NCI-H1105 (cell line): ENCODE measurements around the gene ANKRD50.

Source experiments
- DNase-seq: peaks from one replicate; lab custom pipeline; 2025; lab: John Stamatoyannopoulos, UW

Gene ANKRD50

GRCh38 chr4:124708517-124709300 lies 3.8 kb downstream of the ANKRD50 start:
- DNase-seq: no peak

GRCh38 chr4:124705393-124705792 lies 7.1 kb downstream of the ANKRD50 start:
- DNase-seq: no peak

GRCh38 chr4:124703154-124703553 lies 9.4 kb downstream of the ANKRD50 start:
- no peak for DNase-seq

GRCh38 chr4:124697441-124697840 lies 15.1 kb downstream of the ANKRD50 start:
- DNase-seq: no peak

- DNase-seq: no peak
These were observed 16.4 kb downstream of the ANKRD50 start for GRCh38 chr4:124696182-124696581.

DNA sequence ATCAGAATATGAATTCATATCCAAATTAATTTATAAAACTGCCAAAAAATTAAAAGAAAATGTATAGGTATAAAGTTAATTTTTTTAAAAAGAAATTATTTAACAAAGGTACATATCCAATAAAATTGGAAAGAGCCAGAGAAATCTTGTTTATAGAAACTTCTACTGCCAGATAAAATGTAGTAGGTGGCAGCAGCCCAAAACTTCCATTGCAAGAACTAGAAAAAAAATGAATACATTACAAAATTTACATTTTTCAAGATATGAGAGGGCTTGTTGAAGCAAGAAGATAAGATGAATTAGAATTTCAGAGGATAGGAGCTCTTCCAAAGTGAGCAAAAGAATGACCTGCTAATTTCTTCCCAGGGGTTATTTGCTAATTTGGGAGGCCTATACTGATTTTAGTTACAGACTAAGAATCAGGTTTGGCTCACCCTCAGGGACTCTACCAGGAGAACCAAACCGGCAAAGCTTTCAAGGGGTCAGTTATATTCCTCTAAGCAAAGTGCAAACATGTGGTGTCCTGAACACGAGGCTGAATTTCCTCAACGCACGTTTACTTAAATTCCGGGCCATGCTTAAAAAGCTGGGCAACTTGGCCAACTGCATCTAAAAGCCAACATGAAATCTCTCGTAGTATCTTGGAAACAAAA lies 17.5 kb downstream of the ANKRD50 start:
- no peak for DNase-seq

- no peak for DNase-seq
These were observed 18.2 kb downstream of the ANKRD50 start for GRCh38 chr4:124694306-124694705.

DNA sequence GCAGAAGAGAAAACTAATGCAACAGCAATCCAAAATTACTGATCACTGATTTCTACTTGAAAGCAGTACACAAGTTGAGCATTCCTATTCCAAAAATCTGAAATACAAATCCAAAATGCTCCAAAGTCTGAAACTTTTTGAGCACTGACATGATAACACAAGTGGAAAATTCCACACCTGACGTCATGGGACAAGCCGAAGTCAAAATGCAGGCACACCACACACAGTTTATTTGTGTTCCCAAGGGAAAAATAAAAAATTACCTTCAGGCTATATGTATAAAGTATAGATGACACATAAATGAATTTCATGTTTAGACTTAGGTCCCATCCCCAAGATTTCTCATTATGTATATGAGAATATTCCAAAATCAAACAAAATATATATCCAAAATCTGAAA lies 20.7 kb downstream of the ANKRD50 start:
- DNase-seq: no peak

DNA sequence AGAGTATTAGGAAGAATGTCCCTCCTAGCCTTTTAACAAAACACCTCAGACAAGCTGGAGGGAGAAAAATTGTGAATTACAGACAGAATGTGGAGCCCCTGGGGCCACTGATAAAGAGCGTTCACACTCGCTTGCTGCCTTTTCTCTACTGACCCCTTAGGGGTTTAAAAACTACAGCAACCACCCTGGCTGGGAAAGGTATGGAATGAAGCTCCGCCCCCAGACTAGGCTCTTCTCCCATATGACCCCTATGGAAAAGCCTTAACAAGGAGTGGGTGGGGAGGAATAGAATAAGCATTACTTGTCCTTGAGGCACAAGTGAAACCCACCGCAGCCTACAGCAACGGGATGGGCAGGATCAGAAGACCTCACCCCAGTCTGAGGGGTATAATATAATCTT lies 26.3 kb downstream of the ANKRD50 start:
- no peak for DNase-seq

DNA sequence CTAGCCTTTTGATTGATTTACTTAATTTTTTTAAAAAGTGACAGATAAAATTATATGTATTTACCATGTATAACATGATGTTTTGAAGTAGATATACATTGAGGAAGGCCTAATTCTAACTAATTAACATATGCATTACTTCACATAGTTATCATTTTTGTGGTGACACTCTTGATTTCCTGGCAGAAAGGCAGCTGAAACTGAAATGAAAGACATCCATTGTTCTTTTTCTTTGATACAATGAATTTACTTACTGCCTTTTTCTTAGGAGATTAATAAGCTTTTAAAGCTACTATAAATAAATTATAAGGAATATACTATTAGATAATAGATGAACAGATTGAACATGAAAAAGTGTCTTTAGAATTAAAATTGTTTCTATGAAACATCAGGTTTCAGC lies 26.7 kb downstream of the ANKRD50 start:
- DNase-seq: no peak

GRCh38 chr4:124684301-124684700 lies 28.2 kb downstream of the ANKRD50 start:
- DNase-seq: no peak

GRCh38 chr4:124682384-124682783 lies 30.1 kb downstream of the ANKRD50 start:
- DNase-seq: no peak

GRCh38 chr4:124666496-124666895 lies 46.0 kb downstream of the ANKRD50 start:
- DNase-seq: no peak

- DNase-seq: no peak
These were observed 53.7 kb downstream of the ANKRD50 start for GRCh38 chr4:124658795-124659194.

DNA sequence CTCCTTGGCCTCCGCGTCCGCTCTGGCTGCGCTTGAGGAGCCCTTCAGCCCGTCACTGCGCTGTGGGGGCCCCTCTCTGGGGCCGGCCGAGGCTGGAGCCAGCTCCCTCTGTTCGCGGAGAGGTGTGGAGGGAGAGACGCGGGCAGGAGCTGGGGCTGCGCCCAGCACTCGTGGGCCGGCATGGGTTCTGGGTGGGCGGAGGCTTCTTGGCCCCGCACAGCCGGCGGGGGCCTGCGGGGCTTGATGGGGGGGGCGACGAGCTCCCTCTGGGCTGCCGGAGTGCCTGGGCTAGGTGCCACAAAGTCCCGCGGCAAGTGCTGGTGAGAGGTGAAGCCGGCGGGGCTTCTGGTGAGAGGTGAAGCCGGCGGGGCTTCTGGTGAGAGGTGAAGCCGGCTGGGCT lies 61.9 kb downstream of the ANKRD50 start:
- no peak for DNase-seq

GRCh38 chr4:124647599-124647998 lies 64.9 kb downstream of the ANKRD50 start:
- no peak for DNase-seq

DNA sequence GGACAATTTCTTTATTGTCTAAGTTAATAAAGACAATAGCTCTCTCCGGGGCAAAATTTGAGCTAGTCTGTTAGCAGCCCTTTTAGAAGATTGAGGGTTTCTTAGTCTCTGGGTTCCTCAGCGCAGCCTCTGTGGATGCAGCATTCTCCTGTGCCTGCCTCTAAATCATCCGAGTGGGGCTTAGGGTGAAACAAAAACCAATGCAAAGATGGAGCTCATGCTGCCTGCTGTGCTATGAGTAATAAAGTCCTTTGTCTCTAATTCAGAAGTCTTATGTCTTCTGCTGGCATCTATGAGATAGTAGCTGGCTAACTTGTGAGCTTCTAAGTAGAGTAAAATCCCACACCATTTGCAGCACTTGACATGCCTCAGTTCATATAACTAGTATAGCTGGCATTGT lies 67.9 kb downstream of the ANKRD50 start:
- DNase-seq: no peak

- DNase-seq: no peak
These were observed 69.7 kb downstream of the ANKRD50 start for GRCh38 chr4:124642846-124643245.

GRCh38 chr4:124641715-124642381 lies 70.7 kb downstream of the ANKRD50 start:
- no peak for DNase-seq

- no peak for DNase-seq
These were observed 72.4 kb downstream of the ANKRD50 start for GRCh38 chr4:124640022-124640730.

- no peak for DNase-seq
These were observed 75.2 kb downstream of the ANKRD50 start for GRCh38 chr4:124637321-124637720.

- DNase-seq: no peak
These were observed 75.7 kb downstream of the ANKRD50 start for GRCh38 chr4:124636788-124637187.

DNA sequence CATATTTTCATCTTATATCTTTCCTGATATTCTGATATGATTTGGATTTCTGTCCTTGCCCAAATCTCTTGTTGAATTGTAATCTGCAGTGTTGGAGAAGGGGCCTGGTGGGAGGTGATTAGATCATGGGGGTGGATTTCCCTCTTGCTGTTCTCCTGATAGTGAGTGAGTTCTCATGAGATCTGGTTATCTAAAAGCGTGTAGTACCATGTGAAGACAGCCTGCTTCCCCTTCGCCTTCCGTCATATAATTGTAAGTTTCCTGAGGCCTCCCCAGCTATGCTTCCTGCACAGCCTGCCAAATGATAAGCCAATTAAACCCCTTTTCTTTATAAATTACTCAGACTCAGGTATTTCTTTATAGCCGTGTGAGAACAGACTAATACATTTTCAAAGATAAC lies 77.2 kb downstream of the ANKRD50 start:
- DNase-seq: no peak
